Mesodermal cell (in vitro differentiated cells): ENCODE measurements around the gene RNU11.
"Not testable (repeated sequence)": the region's sequence is repeated elsewhere in the genome, so short reads cannot be mapped to it uniquely, and the experiment has no call there.

Source experiments
- H3K27ac ChIP-seq: 2 replicates; pipeline ENCODE4 v1.7.0; 2013; ENCODE audit warnings: mild to moderate bottlenecking, low read depth, low read length, moderate library complexity; ENCODE audit not compliant: severe bottlenecking
- H3K36me3 ChIP-seq: 2 replicates; pipeline ENCODE4 v1.7.1; 2013; ENCODE audit warnings: mild to moderate bottlenecking, low read length, moderate library complexity; ENCODE audit not compliant: control insufficient read depth, insufficient read depth
- H3K4me1 ChIP-seq: one replicate; pipeline ENCODE4 v1.7.1; 2013; ENCODE audit warnings: mild to moderate bottlenecking, low read length; ENCODE audit not compliant: insufficient read depth, control insufficient read depth, poor library complexity, severe bottlenecking
- H3K4me3 ChIP-seq: 2 replicates; pipeline ENCODE4 v1.7.0; 2013; ENCODE audit warnings: low read length, control low read depth, mild to moderate bottlenecking; ENCODE audit not compliant: insufficient read depth, poor library complexity, severe bottlenecking; ENCODE audit errors: extremely low read depth
- H3K9me3 ChIP-seq: 2 replicates; pipeline ENCODE4 v1.7.1; 2013; ENCODE audit warnings: mild to moderate bottlenecking, low read length, moderate library complexity; ENCODE audit not compliant: control insufficient read depth
- WGBS, 2 experiments: methylation state at CpG; one replicate each; pipeline ENCODE4 v1.1.5; 2013; ENCODE audit warnings: missing lambda C conversion rate in 2 of 2; ENCODE audit not compliant: insufficient coverage in 2 of 2; 5-methylcytosine and 5-hydroxymethylcytosine counted together

Gene RNU11

DNA sequence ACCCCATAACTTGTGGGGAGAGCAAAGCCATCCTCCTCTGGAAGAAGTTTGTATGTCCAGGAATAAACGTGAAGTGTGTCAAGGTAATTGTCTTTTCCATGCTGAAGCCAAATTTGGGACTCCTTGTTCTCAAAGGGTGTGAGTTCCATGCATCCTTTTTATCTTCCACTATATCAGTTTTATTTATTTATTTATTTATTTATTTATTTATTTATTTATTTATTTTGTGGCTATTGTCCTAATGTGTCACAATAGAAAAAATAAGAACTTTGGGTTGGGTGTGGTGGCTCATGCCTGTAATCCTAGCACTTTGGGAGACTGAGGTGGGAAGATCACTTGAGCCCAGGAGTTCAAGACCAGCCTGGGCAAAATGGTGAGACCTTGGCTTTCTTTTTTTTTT, 43.2 kb downstream of the RNU11 start:
- H3K4me3 ChIP-seq, H3K27ac ChIP-seq, H3K4me1 ChIP-seq, H3K9me3 ChIP-seq: not testable (repeated sequence)
- H3K36me3 ChIP-seq, result peaks cover 63% of the 10 kb centered on the region
- WGBS, 2 experiments, result no CpG with 5 or more reads among the region's 1 CpG
